Suppressor macrophage treated with lipopolysaccharide for 1 hour (primary cell): ENCODE measurements around the gene PTPRT.
"Not testable (repeated sequence)": the region's sequence is repeated elsewhere in the genome, so short reads cannot be mapped to it uniquely, and the experiment has no call there.

Experiments
- DNase-seq, 3 donors: peaks; one replicate each; pipeline ENCODE4 v3.0.0-alpha.2; 2020 to 2022

The PTPRT gene

DNA sequence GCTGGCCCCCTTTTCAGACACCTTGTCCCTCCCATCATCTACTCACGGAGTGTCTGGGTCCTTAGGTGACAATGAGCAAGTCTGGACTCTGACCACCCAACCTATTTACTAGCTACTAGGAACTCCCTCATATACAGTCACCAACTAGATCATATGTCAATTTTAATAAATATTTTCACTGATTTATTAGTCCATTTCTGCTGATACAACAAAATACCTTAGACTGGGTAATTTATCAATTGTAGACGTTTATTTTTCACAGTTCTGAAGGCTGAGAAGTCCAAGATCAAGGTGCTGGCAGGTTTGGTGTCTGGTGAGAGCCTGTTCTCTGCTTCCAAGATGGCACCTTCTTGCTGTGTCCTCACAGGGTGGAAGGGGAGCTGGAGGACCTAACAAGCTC is 229.7 kb downstream of the PTPRT start:
- DNase-seq, result no peak

DNA sequence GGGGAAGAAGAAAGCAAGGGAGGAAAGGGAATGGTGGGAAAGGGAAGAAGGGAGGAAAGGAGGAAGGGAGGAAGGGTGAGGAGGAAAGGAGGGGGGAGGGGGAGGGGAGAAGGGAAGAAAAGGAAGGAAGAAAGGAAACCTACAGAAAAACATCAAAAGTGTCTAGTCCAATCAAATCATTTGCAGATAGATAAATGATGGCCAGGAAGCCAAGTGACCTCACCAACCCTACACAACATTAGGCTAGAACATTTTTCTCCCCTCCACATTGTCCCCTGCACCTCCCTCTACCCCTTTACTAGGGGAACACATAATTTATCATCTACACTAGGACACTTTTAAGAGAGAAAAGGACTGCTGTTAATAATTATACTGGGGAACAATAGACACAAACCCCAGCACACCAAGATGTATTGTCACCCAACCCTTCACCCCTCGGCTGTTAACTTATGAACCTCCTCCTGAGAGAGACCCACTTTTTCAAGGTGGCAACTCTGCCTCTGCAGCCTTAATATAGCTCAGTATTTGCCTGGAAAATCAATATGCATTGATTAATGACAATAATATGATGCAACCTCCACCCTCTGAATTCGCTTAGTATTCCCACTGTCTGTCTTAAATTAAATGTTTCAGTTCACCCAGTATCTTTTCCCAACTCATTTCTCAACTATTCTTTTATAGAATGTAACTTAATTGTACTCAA is 231.2 kb downstream of the PTPRT start:
- no peak for DNase-seq

DNA sequence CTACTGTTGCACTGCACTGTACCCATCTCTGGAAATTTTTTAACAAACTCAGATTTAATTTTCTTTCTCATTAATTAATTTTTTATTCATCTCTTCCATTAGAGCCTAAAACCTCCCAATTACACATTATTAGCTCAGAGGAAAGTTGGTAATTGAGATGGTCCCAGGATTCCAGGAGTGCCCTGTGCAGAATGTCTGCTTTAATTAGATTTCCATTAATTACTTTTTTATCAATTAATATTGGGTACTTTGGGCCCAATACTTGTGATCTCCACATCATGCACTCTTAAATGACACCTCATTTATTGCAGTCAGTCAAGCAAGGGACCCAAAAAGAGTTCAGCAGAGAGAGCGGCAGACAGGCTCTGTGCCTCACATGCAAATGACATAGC is 232.0 kb downstream of the PTPRT start:
- no peak for DNase-seq

DNA sequence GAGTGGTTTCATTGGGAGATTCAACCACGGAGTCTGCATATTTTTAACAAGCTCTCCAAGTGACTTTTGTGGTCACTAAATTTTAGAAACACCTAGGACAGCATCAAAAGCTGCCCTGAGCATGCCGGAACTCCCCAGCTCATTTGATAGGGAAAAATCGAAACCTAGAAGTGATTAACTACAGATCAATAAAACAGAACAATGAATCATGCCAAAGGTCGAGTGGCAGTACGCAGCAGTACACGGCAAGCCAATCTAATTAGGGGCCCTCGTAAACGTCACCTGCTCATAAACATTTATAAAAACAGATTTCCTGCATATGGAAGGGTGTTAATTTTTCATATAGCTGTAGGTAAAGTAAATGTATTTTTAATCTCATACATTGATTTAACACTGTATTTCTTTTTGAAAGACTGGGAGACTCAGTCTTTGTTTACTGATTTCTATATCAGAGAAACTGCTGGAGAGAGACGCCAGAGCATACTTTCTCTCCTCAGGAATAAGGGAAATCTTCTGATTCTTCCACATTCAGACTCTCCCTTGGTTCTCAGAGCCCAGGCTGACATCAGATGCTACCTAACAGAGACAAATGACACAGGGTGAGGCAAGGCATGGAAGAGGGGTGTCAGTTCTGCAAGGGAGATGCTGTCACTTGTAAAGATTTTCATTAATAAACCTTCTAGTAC is 232.5 kb downstream of the PTPRT start:
- DNase-seq, result no peak

DNA sequence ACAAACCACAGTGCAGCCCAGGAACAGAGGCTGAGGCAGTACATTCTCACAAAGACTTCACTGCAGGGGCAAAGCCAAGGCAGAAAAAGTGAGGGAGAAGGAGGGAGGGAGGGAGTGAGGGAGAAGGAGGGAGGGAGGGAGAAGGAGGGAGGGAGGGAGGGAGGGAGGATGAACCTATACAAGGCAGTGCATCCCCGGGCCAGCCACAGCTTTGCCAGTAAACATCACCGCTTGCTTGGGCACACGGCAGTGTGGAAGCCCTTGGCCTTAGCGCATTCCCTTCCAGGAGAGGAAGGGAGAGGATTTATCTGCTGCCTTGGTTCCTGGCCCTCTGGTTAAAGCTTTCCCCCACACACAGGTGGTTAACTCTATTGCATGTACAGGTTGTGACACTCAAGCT is 234.0 kb downstream of the PTPRT start:
- no peak for DNase-seq

DNA sequence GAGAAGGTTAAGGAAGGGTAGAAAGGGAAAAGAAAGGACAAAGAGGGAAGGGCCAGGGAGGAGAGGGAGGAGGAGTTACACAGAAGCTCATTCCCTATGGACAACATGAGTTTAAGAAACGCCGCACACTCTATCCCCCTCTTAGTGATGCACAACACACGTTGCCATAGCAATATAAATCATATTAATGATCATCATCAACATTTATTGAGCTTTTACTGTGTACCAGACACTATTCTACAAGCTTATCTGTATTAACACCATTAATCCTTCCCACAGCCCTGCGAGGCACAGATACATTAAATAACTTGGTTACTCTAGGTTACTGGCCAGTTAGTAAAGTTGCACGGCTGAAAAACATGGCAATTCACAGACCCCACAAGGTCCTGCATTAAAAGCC is 234.8 kb downstream of the PTPRT start:
- no peak for DNase-seq

DNA sequence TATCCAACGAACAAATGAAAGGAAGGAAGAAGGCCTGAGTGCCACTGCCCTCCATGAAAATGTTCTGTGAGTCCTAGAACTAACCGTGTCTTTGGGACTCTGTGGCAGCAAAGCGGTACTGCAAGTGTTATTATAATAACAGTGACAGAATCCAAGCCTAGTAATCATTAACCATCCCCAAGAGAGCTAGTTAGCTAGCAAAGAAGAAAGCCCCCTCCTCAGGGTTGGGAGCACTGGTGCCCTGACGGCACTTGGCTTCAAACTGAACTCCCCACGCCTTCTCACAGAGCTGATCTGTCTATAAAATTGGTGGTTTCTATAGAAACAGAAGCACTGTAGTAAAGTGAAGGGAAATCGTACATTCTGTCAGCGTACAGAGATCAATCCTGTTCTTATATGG is 239.8 kb downstream of the PTPRT start:
- no peak for DNase-seq

DNA sequence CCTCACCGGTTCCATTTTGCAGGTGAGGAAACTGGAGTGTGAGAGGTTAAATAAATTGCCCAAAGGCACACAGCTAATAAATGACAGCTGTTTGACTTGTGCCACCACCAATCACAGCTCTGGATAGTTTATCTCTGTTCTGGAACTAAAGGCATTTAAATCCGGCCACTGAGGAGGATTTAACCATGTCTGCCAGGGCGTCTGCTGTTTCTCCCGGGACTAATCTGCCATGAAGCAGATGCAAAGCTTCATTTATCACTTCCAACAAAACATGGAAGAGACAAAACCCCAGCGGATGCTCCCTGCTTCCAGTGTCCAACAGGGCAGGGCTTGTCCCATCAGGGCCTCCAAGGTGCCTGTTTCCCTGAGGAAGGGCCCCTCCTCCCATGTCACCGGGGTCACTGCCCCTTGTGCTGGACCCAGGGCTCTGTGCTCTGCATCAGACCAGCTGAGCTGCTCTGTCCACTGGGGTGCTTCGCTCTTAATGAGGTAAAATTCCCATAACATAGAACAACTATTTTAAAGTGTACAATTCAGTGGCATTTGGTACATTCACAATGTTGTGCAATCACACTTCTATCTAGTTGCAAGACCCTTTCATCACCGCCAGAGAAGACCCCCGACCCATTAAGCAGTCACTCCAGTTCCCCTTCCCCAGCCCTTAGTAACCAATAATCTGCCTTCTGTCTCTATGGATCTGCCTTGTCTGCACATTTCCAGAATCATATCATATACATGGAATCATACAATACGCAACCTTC is 244.3 kb downstream of the PTPRT start:
- no peak for DNase-seq

DNA sequence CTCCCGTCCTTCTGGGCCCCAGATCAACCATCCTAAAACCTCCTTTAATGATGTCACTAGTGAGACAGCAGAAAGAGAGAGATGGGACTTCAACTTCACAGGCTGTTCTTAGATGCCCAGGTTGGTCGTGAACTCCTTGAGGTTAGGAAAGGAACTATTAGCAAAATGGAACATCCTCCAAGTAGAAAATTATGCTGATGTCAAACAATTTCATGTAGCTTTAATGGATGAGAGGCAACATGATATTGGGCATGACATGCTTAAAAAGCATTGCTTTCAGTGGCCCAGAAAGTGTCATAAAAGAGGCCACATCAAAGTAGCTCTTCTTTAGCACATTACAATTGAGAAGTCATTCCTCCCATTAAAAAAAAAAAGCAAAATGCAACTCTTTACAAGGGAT is 248.1 kb downstream of the PTPRT start:
- DNase-seq, result no peak

DNA sequence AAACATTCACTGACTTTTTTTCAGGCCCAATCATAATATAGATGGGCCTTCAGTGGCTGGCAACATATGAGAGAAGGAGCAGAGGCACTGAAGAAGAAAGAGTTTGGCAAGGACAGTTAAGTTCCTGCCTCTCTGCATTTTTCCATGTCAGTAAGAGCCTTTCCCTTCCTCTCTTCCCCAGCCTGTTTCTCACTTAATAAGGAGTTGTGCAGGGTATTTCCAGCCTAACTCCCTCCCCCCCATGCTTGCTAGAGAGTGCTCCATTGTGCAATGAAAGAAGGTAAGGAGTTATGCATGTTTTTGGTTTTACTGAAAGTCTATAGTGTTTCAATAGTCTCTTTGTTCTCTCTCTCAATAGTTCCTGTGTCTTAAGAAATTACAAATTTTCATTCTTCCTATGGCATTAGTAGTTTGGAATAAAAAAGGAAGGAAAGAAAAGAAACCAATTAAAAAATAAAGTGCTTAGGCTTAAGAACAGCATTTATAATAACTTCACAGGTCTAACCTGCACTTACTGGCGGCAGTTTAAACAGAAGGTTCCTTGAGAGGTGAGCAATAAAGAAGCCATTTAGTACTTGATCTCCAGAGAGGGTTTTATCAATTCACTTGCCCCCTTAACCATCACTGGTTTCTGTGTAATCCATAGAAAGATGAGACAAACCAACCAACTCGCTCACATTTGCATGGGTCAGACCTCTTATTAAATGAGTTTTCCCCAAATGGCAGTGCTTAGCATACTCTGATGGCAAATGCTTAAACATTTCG is 251.1 kb downstream of the PTPRT start:
- DNase-seq, result no peak

DNA sequence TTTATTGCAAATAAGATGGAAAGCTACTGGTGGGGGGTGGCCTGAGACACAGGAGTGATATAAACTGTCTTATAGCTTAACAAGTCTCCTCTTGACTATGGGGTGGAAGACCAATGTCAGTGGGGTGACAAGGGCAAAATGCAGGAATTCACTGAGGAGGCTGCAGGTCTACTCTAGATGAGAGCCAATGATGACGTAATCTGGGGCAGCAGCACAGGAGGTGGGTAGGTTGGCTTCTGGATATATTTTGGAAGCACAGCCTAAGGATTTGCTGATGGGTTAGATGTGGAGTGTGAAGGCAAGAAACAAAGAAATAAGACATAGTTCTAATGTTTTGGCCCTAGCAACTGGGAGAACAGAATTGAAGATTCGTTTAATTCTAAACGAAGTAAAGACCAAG is 253.2 kb downstream of the PTPRT start:
- no peak for DNase-seq

DNA sequence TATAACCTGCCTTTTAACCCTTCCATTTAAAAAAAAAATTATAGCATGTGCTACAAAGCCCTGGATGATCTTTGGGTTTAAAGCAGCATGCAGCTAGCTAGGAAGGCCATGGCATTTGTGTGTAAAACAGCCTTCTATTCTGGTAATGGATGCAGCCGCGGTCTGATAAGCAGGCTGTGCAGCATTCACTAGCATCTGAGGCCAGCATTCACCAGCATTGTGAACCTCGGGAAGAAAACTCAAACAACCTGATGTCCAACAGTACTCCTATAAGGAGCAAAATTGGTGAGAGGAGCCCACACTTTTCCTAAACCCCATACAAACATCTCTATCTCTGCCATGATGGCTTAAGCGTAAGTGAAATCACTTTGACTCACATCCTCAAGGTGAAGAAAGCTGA is 265.5 kb downstream of the PTPRT start:
- no peak for DNase-seq

DNA sequence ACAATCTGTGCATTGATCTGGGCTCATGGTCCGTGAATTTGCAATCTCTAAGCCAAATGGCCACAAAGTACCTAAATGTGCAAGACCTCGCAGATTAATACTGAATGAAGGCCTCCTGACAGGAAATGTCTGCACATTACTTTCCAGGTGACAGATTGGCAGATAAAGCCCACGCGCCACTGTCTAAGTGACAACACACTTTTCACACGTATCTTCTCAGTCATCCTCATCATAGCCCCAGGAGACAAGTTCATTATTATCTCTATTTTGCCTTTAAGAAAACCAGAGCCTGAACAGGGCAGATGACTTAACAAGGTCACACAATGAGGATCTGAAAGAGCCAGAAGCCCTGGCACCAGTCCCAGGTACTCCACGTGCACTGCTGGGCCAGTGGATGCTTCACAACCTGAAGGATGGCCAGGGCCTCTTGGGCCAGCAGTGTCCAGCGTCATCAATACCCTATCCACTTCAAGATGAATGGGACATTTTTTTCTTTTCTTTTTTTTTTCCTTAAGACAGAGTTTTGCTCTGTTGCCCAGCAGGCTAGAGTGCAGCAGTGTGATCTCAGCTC is 266.3 kb downstream of the PTPRT start:
- no peak for DNase-seq

DNA sequence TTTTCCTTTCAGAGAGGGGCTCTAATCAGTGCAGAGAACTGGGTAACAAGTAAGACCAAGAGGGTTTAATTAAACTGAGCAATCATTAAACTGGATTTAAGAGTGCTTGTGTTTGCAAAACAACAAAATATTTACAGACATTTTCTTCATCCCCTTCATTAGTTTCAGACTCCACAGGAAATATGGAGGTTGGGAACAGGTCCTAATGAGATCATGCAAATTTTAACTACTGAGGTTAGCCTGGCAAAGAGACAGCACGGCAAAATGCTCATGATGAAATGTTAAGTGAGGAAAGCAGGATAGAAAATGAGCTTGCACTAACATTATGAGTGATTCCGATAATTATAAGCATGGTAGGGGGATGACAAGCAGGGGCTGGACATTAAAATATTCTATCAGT is 268.9 kb downstream of the PTPRT start:
- DNase-seq, result no peak

DNA sequence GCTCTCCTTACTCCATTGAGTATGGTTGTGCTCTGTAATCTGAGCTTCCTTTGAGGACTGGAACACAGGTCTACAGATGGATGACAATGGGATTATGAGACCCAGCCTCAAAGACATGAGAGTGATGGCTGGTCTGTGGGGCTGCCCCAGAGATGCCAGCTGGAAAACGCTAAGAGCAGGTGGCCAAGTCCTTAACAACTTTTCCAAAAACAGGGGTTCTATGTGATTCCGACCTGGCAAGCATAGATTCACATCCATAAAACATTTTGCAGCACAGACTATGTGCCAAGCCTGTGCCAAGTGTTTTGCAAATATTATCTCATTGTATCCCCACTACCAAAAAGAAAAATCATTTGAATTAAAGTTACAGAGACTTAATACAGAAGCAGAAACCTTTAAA is 270.4 kb downstream of the PTPRT start:
- DNase-seq, result no peak

DNA sequence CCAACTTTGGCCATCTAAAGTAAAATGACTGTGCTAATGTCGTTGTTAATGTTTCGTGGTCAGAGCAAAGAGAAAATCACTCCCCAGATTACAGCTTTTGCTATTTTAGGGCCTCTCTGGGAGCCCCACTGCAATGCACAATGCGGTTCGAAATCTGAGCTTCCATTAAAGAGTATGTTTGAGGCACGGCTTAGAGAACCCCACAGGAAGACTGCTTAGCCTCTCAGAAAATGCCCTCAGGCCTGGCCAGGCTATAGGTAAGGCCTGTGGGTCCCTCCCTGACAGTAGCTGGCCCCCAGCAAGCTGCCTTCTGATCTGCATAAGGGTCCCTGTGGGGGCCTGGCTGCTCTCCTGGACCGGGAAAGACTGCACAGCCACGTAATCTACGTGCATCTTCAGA is 274.6 kb downstream of the PTPRT start:
- no peak for DNase-seq

DNA sequence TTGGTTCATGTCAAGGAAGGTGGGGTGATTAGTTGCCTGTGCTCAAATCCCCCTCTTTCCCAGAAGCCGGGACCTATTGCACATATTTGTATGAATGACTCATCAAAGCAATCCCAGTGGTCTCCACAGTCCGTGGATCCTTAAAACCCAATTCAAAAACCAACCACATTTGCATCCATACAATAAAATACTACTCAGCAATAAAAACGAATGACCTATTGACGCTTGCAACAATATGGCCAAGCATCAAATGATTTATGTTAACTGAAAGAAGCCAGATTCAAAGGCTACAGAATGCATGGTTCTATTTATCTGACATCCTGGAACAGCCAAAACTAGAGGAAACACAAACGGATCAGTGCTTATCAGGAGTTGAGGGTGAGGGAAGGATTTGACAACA is 275.4 kb downstream of the PTPRT start:
- no peak for DNase-seq

DNA sequence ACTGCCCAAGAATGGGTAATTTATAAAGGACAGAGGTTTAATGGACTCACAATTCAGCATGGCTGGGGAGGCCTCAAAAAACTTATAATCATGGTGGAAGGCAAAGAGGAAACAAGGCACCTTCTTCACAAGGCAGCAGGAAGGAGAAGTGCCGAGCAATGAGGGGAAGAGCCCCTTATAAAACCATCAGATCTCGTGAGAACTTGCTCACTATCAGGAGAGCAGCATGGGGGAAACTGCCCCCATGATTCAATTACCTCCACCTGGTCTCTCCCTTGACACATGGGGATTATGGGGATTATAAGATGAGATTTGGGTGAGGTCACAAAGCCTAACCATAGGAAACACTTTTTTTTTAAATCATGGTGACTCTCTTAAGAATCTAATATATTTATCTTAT is 278.9 kb downstream of the PTPRT start:
- DNase-seq, result not testable (repeated sequence)

DNA sequence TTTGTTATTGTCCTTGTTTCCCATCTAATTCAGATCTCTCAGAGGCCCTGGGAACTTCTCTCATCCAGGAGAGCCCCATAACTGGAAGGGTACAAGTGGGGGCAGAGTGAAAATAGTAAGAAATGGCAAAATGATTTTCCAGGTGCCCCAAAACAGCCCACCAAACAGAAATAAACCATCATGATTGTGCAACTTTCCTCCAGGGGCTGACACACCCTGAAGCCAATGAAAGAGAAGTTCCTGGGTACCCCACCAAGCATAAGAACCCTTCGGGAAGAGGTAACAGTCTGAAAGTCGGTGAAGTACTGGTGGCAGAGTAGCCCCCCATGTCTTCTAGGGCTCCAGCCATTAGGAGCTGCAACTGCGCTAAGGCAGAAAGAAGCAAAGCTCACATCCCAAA is 282.0 kb downstream of the PTPRT start:
- DNase-seq, result no peak

DNA sequence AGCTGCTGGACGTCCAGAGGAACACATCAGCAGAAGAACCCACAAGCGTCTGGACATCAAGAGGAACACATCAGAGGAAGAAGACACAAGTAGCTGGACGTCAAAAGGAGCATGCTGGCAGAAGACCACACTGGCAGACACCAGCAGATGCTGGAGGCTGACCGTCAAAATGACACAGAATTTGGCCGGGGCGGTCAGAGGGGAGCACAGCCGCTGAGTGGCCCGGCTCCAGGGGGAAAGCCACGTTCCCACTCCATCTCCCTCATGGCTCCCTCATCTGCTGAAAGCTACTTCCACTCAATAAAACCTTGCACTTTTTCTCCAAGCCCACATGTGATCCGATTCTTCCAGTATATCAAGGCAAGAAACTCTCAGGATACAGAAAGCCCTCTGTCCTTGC is 283.6 kb downstream of the PTPRT start:
- DNase-seq, result no peak

DNA sequence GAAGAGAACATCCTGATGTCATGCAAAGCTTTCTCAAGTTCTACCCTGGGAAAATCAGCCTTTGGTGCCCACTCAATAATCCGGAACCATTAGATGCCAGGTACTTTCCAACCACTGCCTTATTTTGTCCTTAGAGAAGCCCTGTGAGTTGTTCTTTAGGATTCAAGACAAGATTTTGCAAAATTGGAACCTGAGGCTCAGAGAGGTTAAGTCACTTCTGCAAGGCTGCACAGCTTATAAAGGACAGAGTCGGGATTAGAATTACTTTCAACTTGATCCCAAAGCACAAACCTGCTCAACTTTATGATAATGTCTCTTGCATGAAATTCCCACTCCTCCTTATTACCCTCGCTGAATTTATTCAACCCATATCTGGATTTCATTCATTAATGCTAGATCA is 287.2 kb downstream of the PTPRT start:
- DNase-seq, result no peak

DNA sequence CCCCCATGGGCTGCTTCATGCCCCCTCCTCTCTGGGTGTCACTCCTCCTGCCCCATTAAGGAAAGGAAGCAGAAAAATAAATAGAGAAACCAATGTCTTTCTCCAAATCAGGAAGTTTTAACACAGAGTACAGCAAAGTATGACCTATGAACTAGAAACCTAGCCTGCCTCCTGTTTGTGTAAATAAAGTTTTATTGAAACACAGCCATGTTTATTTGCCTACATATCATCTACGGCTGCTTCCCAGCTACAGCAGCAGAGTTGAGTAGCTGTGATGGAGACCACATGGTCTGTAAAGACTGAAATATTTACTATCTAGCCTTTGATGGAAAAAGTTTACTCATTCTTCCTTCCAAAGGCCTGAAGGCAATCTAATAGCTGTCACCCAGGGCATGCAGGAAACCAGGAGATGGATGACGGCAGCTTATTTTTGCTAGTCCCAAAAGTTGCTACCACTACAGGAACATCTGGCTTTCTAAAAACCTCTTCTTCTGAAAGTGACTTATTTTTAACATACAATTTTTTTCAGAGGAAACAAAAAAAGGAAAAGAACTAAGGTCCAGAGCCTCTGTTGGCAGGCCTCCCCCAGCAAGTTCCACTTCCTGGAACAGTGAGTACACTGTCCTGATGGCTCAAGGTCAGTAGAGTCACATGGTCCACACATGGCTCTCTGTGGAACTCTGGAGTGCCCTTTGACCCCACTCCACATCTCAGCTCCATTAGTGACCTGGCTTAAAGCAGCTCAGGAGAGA is 287.8 kb downstream of the PTPRT start:
- no peak for DNase-seq
